ENCODE results near the gene ODC1. TPM values are rescaled to one million over a fixed set of nuclear protein-coding genes. Genes with fewer than 3 reads are reported as not detected.

Gene ODC1
- total RNA-seq, 1 experiment from 2014 or later: 231 TPM

DNA sequence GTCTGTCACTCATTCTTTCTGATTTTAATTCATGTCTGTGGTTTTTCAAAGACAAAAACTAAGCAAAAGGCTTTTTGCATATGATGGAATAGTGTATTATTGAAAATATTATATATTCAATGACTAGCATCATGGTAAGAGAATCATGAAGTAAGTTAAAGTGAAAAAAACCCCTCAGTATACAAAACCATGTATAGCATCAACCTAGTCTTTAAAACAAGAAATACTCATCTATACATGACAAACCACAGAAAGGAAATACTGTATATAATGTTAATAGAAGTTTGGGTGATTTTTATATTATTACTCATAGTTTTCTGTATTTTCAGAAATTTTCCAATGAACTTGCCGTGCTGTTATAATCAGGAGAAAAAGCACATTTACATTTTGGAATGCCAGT lies 38.0 kb upstream of the ODC1 start:
- no peak for TF ChIP-seq SRF (IDR thresholded peaks at IDR 0.05; ENCODE audit: low read depth)
- TF ChIP-seq EZH2phosphoT487 (IDR thresholded peaks at IDR 0.05; ENCODE audit: borderline replicate concordance): no peak
- no peak for TF ChIP-seq YY1 (IDR thresholded peaks at IDR 0.05; ENCODE audit: extremely low read depth, insufficient replicate concordance, low read depth, low read length)
- TF ChIP-seq RAD21 (IDR thresholded peaks at IDR 0.05; ENCODE audit: low read depth): no peak
- no peak for TF ChIP-seq POLR2A (IDR thresholded peaks at IDR 0.05; ENCODE audit: borderline replicate concordance, extremely low read depth, insufficient read depth, insufficient read length)
- TF ChIP-seq CBX3 (IDR thresholded peaks at IDR 0.05; ENCODE audit: low read depth): no peak
- TF ChIP-seq ZNF274 (IDR thresholded peaks at IDR 0.05; ENCODE audit: low read depth, low read length): no peak
- TF ChIP-seq, protein P1, sequence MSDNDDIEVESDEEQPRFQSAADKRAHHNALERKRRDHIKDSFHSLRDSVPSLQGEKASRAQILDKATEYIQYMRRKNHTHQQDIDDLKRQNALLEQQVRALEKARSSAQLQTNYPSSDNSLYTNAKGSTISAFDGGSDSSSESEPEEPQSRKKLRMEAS (IDR thresholded peaks at IDR 0.05): no peak
- Histone ChIP-seq H4K20me1 (ENCODE audit: insufficient read depth) (no peaks in the 10 kb centered on the region), H3K9me3 (ENCODE audit: control insufficient read depth in 1 of 2, insufficient read depth in 1 of 2, low read depth in 1 of 2, low read length in 2 of 2) (no peaks in the 10 kb centered on the region), H3K79me2 (ENCODE audit: insufficient read depth, low read length) (no peaks in the 10 kb centered on the region), H3K4me2 (ENCODE audit: low read length) (no peak overlapping the region), H3K9ac (ENCODE audit: low read length) (no peak overlapping the region), H3K4me1 (ENCODE audit: control insufficient read depth in 1 of 2, insufficient read depth in 2 of 2, low read length in 2 of 2) (no peaks in the 10 kb centered on the region), H3K4me3 (replicated peaks in 1 of 2; ENCODE audit: low read depth in 1 of 2, low read length in 2 of 2) (no peak overlapping the region), H3K9me2 (ENCODE audit: insufficient read depth) (no peaks in the 10 kb centered on the region), H3K27me3 (ENCODE audit: insufficient read depth, low read length) (peaks cover 57% of the 10 kb centered on the region), H2AFZ (ENCODE audit: low read depth, low read length, poor library complexity, severe bottlenecking) (no peak overlapping the region), H3K27ac (ENCODE audit: low read depth, low read length) (no peak overlapping the region), H3K36me3 (ENCODE audit: control insufficient read depth in 1 of 2, insufficient read depth in 2 of 2, low read length in 2 of 2) (no peaks in the 10 kb centered on the region)
- DNase-seq (ENCODE audit: low read depth, low spot score) (no peak), ATAC-seq (no peak)
- POLR2A ChIA-PET: no interaction called here
- CTCF ChIA-PET: no interaction called here
- intact Hi-C loops (cut with micrococcal nuclease): no loop called here
- RAD21 ChIA-PET (ENCODE audit: low non-redundant PET in 1 of 2, low total read pairs in 2 of 2, uncharacterized antibody in 2 of 2, unreplicated experiment in 2 of 2): no interaction called here
- BruUV-seq (replicated peaks): no TSS peak

DNA sequence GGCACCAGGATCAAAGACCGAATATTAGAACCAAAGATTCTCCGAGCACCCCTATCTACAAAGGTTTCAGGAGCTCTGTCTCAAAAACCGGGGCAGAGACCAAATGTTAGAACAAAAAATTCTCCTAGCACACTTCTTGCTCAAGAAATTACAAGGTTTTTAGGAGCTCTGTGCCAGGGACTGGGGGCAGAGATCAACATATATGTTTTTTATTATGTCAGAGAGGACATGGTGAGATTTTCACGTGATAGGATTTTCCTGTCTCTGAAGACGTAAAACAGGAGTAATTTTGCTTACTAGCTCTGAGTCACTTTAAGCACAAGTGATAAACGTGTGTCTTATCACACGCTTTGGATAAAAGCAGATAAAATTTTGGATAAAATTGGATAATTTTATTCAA lies 34.8 kb upstream of the ODC1 start:
- H2AFZ ChIP-seq (ENCODE audit: low read depth, low read length, poor library complexity, severe bottlenecking): no peak overlapping the region
- no peaks in the 10 kb centered on the region for H3K9me2 ChIP-seq (ENCODE audit: insufficient read depth)
- H3K27ac ChIP-seq (ENCODE audit: low read depth, low read length): no peak overlapping the region
- H3K4me3 ChIP-seq (replicated peaks in 1 of 2; ENCODE audit: low read depth in 1 of 2, low read length in 2 of 2): no peak overlapping the region
- ATAC-seq (no peak), DNase-seq (ENCODE audit: low read depth, low spot score) (no peak)
- no peaks in the 10 kb centered on the region for H3K4me1 ChIP-seq (ENCODE audit: control insufficient read depth in 1 of 2, insufficient read depth in 2 of 2, low read length in 2 of 2)
- H3K27me3 ChIP-seq (ENCODE audit: insufficient read depth, low read length): peaks cover 65% of the 10 kb centered on the region
- CTCF ChIA-PET: no interaction called here
- RAD21 ChIA-PET (ENCODE audit: low non-redundant PET in 1 of 2, low total read pairs in 2 of 2, uncharacterized antibody in 2 of 2, unreplicated experiment in 2 of 2): no interaction called here
- TF ChIP-seq RAD21 (IDR thresholded peaks at IDR 0.05; ENCODE audit: low read depth) (no peak), CBX3 (IDR thresholded peaks at IDR 0.05; ENCODE audit: low read depth) (no peak), ZNF274 (IDR thresholded peaks at IDR 0.05; ENCODE audit: low read depth, low read length) (no peak), JUND (IDR thresholded peaks at IDR 0.05) (no peak), SIN3A (IDR thresholded peaks at IDR 0.05; ENCODE audit: low read depth) (no peak), EGR1 (IDR thresholded peaks at IDR 0.05; ENCODE audit: low read depth) (no peak), FOSL1 (IDR thresholded peaks at IDR 0.05; ENCODE audit: low read depth) (no peak)
- TF ChIP-seq, protein P2, sequence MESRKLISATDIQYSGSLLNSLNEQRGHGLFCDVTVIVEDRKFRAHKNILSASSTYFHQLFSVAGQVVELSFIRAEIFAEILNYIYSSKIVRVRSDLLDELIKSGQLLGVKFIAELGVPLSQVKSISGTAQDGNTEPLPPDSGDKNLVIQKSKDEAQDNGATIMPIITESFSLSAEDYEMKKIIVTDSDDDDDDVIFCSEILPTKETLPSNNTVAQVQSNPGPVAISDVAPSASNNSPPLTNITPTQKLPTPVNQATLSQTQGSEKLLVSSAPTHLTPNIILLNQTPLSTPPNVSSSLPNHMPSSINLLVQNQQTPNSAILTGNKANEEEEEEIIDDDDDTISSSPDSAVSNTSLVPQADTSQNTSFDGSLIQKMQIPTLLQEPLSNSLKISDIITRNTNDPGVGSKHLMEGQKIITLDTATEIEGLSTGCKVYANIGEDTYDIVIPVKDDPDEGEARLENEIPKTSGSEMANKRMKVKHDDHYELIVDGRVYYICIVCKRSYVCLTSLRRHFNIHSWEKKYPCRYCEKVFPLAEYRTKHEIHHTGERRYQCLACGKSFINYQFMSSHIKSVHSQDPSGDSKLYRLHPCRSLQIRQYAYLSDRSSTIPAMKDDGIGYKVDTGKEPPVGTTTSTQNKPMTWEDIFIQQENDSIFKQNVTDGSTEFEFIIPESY (IDR thresholded peaks at IDR 0.05; ENCODE audit: extremely low read depth, insufficient replicate concordance, low read length): no peak
- H3K79me2 ChIP-seq (ENCODE audit: insufficient read depth, low read length): no peaks in the 10 kb centered on the region
- POLR2A ChIA-PET: no interaction called here
- no peaks in the 10 kb centered on the region for H4K20me1 ChIP-seq (ENCODE audit: insufficient read depth)
- H3K4me2 ChIP-seq (ENCODE audit: low read length): no peak overlapping the region
- H3K9me3 ChIP-seq (ENCODE audit: control insufficient read depth in 1 of 2, insufficient read depth in 1 of 2, low read depth in 1 of 2, low read length in 2 of 2): no peaks in the 10 kb centered on the region
- no peak overlapping the region for H3K9ac ChIP-seq (ENCODE audit: low read length)
- intact Hi-C loops (cut with micrococcal nuclease): no loop called here
- no TSS peak for BruUV-seq (replicated peaks)
- no peaks in the 10 kb centered on the region for H3K36me3 ChIP-seq (ENCODE audit: control insufficient read depth in 1 of 2, insufficient read depth in 2 of 2, low read length in 2 of 2)
